ENCODE measurements around the gene MBD5.
A peak's percentile ranks its signal among the peaks of the same experiment; 100 is the strongest.

Gene MBD5

DNA sequence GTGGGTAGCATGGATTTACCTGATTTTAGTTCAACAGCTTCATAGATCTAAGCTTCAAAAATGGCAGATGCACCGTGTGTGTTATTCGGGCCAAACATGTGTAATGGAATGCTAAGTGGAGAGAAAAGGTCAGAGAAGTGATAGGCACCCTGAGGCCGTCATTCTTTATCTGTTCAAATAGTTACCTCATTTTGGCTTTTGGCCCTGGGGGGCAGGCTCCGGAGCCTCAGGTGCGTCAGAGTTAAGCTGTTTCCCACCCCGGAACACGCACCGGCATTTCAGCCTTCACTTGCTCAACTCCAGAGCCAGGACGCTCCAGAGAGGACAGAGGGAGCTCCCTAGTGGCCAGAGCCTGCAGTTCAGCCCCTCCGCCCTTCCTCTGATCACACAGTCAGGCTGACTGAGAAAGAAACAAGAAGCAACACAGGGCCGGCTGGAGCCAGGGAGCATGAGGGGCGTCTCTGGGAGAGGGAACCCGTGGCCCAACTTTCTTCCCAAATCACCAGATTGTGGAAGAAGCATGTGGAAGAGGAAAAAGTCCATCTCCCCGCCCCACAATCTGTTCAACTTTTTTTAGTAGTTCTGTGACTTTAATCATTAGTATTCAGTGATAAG lies 488.5 kb downstream of the MBD5 start:
- H3K4me3 ChIP-seq (replicated peaks; ENCODE audit: low read depth, low read length), result no peak overlapping the region
- TF ChIP-seq, protein P1, sequence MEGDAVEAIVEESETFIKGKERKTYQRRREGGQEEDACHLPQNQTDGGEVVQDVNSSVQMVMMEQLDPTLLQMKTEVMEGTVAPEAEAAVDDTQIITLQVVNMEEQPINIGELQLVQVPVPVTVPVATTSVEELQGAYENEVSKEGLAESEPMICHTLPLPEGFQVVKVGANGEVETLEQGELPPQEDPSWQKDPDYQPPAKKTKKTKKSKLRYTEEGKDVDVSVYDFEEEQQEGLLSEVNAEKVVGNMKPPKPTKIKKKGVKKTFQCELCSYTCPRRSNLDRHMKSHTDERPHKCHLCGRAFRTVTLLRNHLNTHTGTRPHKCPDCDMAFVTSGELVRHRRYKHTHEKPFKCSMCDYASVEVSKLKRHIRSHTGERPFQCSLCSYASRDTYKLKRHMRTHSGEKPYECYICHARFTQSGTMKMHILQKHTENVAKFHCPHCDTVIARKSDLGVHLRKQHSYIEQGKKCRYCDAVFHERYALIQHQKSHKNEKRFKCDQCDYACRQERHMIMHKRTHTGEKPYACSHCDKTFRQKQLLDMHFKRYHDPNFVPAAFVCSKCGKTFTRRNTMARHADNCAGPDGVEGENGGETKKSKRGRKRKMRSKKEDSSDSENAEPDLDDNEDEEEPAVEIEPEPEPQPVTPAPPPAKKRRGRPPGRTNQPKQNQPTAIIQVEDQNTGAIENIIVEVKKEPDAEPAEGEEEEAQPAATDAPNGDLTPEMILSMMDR (IDR thresholded peaks at IDR 0.05; ENCODE audit: low read depth, low read length, missing control alignments), result peak; percentile 90
- DNase-seq (ENCODE audit: extremely low read depth, low read depth), result peak; percentile 33

DNA sequence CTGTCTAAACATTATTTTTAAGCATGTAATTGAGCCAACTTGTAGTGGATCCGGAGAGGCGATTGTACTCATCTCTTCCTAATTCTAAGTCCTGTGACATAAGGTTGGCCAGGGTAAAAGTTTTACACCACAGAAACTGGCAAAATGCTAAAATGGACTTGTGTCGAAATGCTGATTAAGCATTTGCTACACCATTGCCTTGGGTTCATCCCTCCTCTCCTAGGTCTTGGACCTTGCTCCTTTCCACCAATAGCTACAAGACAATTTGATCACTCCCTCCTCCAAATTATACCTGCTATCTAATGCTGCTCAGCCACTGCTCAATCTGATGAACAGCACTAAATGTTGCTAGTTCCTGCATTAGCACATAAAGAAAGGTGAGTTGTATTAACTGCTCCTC lies 491.0 kb downstream of the MBD5 start:
- TF ChIP-seq, protein P1 (IDR thresholded peaks at IDR 0.05; ENCODE audit: low read depth, low read length, missing control alignments), result no peak
- DNase-seq (ENCODE audit: extremely low read depth, low read depth), result no peak
- H3K4me3 ChIP-seq (replicated peaks; ENCODE audit: low read depth, low read length), result no peak overlapping the region

DNA sequence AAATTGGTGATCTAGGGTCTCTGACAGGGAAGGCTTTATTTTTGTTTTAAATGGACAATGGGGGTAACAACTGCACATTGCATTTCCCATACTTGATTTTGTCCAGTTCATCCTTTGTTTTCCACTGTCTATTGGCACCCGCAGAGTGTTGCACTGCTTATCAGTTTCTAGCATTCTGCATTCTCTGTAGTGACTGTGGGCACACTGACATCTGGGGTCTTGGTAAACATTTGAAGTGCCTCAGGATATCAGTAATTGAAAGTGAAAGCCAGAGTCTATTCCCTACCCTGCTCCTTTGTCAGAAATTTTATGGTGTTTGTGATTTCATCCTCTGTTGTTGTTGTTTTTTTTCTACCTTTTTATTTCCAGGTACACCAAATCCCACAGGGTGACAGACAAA lies 491.6 kb downstream of the MBD5 start:
- DNase-seq (ENCODE audit: extremely low read depth, low read depth), result no peak
- TF ChIP-seq, protein P1 (IDR thresholded peaks at IDR 0.05; ENCODE audit: low read depth, low read length, missing control alignments), result no peak
- H3K4me3 ChIP-seq (replicated peaks; ENCODE audit: low read depth, low read length), result no peak overlapping the region

DNA sequence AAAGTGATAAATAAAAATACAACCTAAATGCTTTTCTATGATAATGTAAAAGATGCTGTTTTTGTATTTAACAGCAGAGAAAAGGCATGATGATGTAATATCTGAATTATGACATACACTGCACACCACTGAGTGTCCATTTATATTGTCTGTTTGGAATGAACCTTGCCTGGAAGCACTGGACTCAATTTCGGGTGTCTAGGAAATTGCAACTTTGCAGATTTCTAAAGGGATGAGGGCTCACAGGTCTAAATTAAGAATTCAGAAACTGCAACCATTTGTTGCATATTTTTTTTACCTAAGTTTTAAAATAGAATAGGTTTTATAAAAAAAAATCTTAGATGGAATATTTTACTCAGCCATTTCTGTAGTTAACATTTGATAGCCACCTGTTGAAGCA lies 492.5 kb downstream of the MBD5 start:
- no peak for DNase-seq (ENCODE audit: extremely low read depth, low read depth)
- no peak overlapping the region for H3K4me3 ChIP-seq (replicated peaks; ENCODE audit: low read depth, low read length)
- TF ChIP-seq, protein P1 (IDR thresholded peaks at IDR 0.05; ENCODE audit: low read depth, low read length, missing control alignments), result no peak

DNA sequence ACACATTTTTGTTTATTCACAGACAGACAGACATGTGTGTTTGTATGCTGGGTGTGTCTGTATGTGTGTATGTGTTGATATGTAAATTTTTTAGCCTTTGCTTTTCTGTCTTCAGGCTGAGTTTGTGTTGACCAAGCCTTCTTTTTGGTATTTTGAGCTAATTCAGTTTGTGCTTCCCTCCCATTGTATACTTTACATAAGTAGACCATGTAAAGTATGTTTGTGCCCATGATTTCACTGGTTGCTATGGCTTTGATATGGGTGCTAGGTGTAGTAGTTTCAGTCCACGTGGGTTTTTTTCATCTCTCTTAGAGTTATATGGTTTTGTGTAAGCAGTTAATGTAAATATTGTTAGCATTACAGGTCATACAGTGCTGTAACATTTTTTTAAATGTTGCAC lies 494.2 kb downstream of the MBD5 start:
- H3K4me3 ChIP-seq (replicated peaks; ENCODE audit: low read depth, low read length), result no peak overlapping the region
- TF ChIP-seq, protein P1 (IDR thresholded peaks at IDR 0.05; ENCODE audit: low read depth, low read length, missing control alignments), result no peak
- no peak for DNase-seq (ENCODE audit: extremely low read depth, low read depth)

DNA sequence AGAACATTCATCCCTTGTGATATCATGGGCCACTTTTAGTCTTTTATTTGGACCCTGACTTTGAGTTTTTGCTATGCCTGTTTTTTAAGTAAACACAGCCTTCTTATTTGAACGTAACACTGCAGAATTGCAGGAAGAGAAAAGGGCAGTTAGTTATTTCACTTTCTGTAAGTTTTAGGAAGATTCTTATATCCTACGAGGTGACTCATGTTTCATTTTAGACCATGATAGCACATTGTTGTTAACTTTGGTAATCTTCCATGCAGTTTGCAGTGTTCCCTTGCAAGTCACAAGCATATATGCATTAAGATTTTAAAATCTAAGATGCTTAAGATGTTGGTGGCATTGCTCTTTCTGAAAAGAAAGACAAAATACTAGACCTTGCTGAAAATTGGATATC lies 495.1 kb downstream of the MBD5 start:
- no peak overlapping the region for H3K4me3 ChIP-seq (replicated peaks; ENCODE audit: low read depth, low read length)
- no peak for DNase-seq (ENCODE audit: extremely low read depth, low read depth)
- TF ChIP-seq, protein P1 (IDR thresholded peaks at IDR 0.05; ENCODE audit: low read depth, low read length, missing control alignments), result no peak

DNA sequence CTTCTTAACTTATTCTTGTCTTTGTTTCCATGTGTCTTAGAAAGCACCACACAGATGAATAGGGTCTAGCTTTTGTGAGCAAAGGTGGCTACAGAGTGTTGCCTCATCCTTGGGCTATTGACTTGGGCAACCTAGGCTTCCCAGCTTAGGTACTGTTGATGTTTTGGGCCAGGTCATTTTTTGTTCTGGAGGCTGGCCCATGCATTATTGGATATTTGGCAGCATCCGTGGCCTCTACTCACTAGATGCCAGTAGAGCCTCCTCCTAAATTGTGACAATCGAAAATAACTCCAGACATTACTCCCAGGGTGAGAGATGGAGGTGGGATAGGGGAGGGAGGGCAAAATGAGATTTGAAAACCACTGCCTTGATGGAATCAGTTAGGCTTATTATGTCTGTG lies 496.4 kb downstream of the MBD5 start:
- DNase-seq (ENCODE audit: extremely low read depth, low read depth), result no peak
- H3K4me3 ChIP-seq (replicated peaks; ENCODE audit: low read depth, low read length), result no peak overlapping the region
- TF ChIP-seq, protein P1 (IDR thresholded peaks at IDR 0.05; ENCODE audit: low read depth, low read length, missing control alignments), result no peak

Measured in HFF-Myc (cell line).